Endodermal cell (in vitro differentiated cells): ENCODE data around the gene SYMPK. TPM values are rescaled to one million over a fixed set of nuclear protein-coding genes. Genes with fewer than 3 reads are reported as not detected.

Experiments
- DNase-seq: peaks from one replicate; pipeline ENCODE4 v3.0.0-alpha.2; 2017
- H3K27ac ChIP-seq: 2 replicates; pipeline ENCODE4 v1.5.1; 2013; ENCODE audit warnings: mild to moderate bottlenecking, low read depth, low read length, moderate library complexity
- H3K27me3 ChIP-seq: 2 replicates; pipeline ENCODE4 v1.6.1; 2013; ENCODE audit warnings: mild to moderate bottlenecking, low read length, moderate library complexity; ENCODE audit not compliant: insufficient read depth, control insufficient read depth, poor library complexity, severe bottlenecking
- H3K36me3 ChIP-seq: 2 replicates; pipeline ENCODE4 v1.7.0; 2013; ENCODE audit warnings: mild to moderate bottlenecking, low read length, moderate library complexity; ENCODE audit not compliant: control insufficient read depth, insufficient read depth
- H3K4me1 ChIP-seq: one replicate; pipeline ENCODE4 v1.7.0; 2013; ENCODE audit warnings: low read length; ENCODE audit not compliant: control insufficient read depth, insufficient read depth
- H3K4me3 ChIP-seq: 2 replicates; pipeline ENCODE4 v1.5.1; 2013; ENCODE audit warnings: mild to moderate bottlenecking, low read length, moderate library complexity
- H3K9ac ChIP-seq: 2 replicates; pipeline ENCODE4 v1.6.1; 2013; ENCODE audit warnings: mild to moderate bottlenecking, low read length, moderate library complexity; ENCODE audit not compliant: poor library complexity, severe bottlenecking; ENCODE audit errors: extremely low read depth
- H3K9me3 ChIP-seq: 2 replicates; pipeline ENCODE4 v1.6.1; 2013; ENCODE audit warnings: mild to moderate bottlenecking, low read length, moderate library complexity; ENCODE audit not compliant: control insufficient read depth
- H3K27ac Mint-ChIP-seq: 2 replicates; pipeline ENCODE4 v1.8.0; 2020; ENCODE audit warnings: mixed read lengths
- H3K27me3 Mint-ChIP-seq: 2 replicates; pipeline ENCODE4 v1.8.0; 2021; ENCODE audit warnings: mild to moderate bottlenecking, mixed read lengths; ENCODE audit not compliant: insufficient read depth
- H3K36me3 Mint-ChIP-seq: 2 replicates; pipeline ENCODE4 v1.8.0; 2020; ENCODE audit warnings: low read depth, mixed read lengths
- H3K4me1 Mint-ChIP-seq: 2 replicates; pipeline ENCODE4 v1.8.0; 2020; ENCODE audit warnings: mixed read lengths
- H3K4me3 Mint-ChIP-seq: 2 replicates; pipeline ENCODE4 v1.8.0; 2020; ENCODE audit warnings: mild to moderate bottlenecking, moderate library complexity, mixed read lengths
- H3K9me3 Mint-ChIP-seq: 2 replicates; pipeline ENCODE4 v1.8.0; 2020; ENCODE audit warnings: mild to moderate bottlenecking, mixed read lengths
- WGBS, 2 experiments: methylation state at CpG; one replicate each; pipeline versions ENCODE4 v1.1.5 to v1.1.7; 2013; ENCODE audit warnings: missing lambda C conversion rate in 2 of 2, mixed read lengths in 1 of 2; ENCODE audit not compliant: insufficient coverage in 1 of 2, insufficient read length in 1 of 2; 5-methylcytosine and 5-hydroxymethylcytosine counted together
- total RNA-seq, 2 donors: library from RNA; stranded (reverse); fragmentation: NEBNext Ultra II Directional in 1 of 2; extraction: Animal tissue kit (Norgen Biotek cat#: 25700) in 1 of 2; gene quantifications; 2 replicates in 1 of 2; 3 replicates in 1 of 2; pipeline ENCODE4 v1.2.1, GENCODE V29; 2021
- TF ChIP-seq, protein P1 (sequence below): fragments of 200-600 bp; sonication (generic); conservative IDR thresholded peaks from 2 replicates; pipeline ENCODE4 v1.5.0; 2021; ENCODE audit warnings: antibody characterized with exemption, mild to moderate bottlenecking

SYMPK gene
- total RNA-seq, 2 donors from 2014 or later = 104 to 119 TPM

DNA sequence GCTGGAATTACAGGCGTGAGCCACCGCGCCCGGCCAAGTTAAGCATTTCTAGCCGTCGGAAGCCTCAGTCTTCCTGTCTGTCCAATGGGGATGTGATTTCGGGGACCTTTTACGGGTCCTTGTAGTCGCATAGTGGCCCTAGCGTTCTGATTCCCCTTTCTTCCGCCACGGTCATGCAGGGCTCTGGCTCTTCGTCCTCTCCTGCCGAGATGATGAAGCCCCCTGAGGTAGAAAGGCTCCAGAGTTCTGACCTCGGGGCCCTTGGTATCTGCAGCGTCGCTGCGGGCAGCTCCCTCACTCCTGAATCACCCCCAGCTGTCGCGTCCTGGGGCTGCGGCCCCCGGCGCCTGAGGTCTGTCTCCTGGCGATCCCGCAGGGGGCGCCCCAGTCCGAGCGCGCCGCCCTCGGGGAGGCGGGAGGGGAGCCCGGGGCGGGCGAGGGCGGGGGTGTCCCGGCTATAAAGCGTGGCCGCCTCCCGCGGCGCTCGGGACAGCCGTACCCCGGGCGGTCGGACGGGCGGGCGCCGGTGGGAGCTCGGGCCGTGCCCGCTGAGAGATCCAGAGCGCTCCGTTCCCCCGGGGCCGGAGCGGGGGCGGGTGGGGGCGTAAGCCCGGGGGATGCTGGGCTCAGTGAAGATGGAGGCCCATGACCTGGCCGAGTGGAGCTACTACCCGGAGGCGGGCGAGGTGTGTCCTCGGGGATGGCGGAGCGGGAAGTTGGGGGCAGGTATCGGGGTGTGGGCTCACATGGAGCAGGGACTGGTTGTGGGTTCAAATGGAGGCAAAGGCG lies 1.1 kb upstream of the SYMPK start, which contains the start of gene FOXA3:
TSS of gene FOXA3 (plus strand) at position 487 of the 789 bp plus-strand sequence. CDS start at position 618, 131 bp downstream.
- Histone ChIP-seq H3K9me3 (no peaks in the 10 kb centered on the region), H3K4me1 (peaks cover 6% of the 10 kb centered on the region), H3K36me3 (peaks cover 19% of the 10 kb centered on the region), H3K27me3 (no peaks in the 10 kb centered on the region), H3K9ac (peak within 1 kb of the TSS; percentile 48), H3K4me3 (peak within 1 kb of the TSS; percentile 91), H3K27ac (no peak within 1 kb of the TSS)
- 2 to 8% methylated on average over 15 to 71 of the region's 71 CpGs for WGBS, 2 experiments
- Mint-ChIP-seq H3K4me1 (peaks cover 22% of the 10 kb centered on the region), H3K36me3 (peaks cover 28% of the 10 kb centered on the region), H3K27ac (peak within 1 kb of the TSS; percentile 99), H3K4me3 (peak within 1 kb of the TSS; percentile 100), H3K9me3 (no peaks in the 10 kb centered on the region), H3K27me3 (no peaks in the 10 kb centered on the region)
- DNase-seq = peak; percentile 90
- TF ChIP-seq, protein P1, sequence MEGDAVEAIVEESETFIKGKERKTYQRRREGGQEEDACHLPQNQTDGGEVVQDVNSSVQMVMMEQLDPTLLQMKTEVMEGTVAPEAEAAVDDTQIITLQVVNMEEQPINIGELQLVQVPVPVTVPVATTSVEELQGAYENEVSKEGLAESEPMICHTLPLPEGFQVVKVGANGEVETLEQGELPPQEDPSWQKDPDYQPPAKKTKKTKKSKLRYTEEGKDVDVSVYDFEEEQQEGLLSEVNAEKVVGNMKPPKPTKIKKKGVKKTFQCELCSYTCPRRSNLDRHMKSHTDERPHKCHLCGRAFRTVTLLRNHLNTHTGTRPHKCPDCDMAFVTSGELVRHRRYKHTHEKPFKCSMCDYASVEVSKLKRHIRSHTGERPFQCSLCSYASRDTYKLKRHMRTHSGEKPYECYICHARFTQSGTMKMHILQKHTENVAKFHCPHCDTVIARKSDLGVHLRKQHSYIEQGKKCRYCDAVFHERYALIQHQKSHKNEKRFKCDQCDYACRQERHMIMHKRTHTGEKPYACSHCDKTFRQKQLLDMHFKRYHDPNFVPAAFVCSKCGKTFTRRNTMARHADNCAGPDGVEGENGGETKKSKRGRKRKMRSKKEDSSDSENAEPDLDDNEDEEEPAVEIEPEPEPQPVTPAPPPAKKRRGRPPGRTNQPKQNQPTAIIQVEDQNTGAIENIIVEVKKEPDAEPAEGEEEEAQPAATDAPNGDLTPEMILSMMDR = peak; percentile 97

DNA sequence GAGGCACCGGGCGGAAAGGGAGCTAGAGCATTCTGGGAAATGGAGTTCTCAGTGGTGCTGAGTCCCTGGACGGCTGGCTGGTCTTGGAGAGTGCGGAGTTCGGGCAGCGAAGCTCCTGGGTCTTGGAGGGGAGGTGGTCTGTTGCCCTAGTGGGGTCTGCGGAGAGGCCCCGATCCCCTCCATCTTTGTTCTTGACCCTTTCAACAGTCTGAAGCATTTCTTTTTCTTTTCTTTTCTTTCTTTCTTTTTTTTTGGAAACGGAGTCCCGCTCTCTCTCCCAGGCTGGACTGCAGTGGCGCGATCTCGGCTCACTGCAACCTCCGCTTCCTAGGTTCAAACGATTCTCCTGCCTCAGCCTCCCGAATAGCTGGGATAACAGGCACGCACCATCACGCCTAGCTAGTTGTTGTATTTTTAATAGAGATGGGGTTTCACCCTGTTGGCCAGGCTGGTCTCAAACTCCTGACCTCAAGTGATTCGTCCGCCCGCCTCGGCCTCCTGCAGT lies 440 bp upstream of the SYMPK start:
- Histone ChIP-seq H3K36me3 (peaks cover 23% of the 10 kb centered on the region), H3K9ac (no peak overlapping the region), H3K4me1 (peaks cover 6% of the 10 kb centered on the region), H3K9me3 (no peaks in the 10 kb centered on the region), H3K27me3 (no peaks in the 10 kb centered on the region), H3K27ac (no peak overlapping the region), H3K4me3 (peak overlapping the region; percentile 91)
- Mint-ChIP-seq H3K36me3 (peaks cover 30% of the 10 kb centered on the region), H3K4me1 (peaks cover 22% of the 10 kb centered on the region), H3K9me3 (no peaks in the 10 kb centered on the region), H3K27ac (peak overlapping the region; percentile 99), H3K4me3 (peak overlapping the region; percentile 100), H3K27me3 (no peaks in the 10 kb centered on the region)
- TF ChIP-seq, protein P1 = no peak
- no peak for DNase-seq
- WGBS, 2 experiments = 14 to 22% methylated on average over 14 to 22 of the region's 22 CpGs

DNA sequence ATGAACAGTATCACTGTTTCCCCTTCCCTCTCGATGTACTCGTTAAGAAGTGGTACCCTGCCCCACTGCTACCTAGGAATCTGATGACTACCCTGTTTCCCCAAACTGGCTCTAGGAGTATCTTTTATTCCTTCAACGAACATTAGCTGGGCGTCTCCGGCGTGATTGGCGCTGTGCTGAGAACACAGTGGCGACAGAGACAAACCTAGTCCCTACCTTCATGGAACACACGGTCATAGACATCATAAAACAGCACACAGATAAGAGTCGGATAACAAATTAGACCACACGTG lies 730 bp downstream of the SYMPK start:
- no peaks in the 10 kb centered on the region for H3K27me3 Mint-ChIP-seq
- H3K4me3 ChIP-seq = peak overlapping the region; percentile 91
- peak overlapping the region; percentile 88 for H3K9ac ChIP-seq
- peak overlapping the region; percentile 99 for H3K27ac Mint-ChIP-seq
- H3K9me3 ChIP-seq = no peaks in the 10 kb centered on the region
- peaks cover 16% of the 10 kb centered on the region for H3K4me1 Mint-ChIP-seq
- no peak overlapping the region for H3K27ac ChIP-seq
- H3K36me3 ChIP-seq = peaks cover 23% of the 10 kb centered on the region
- H3K27me3 ChIP-seq = no peaks in the 10 kb centered on the region
- TF ChIP-seq, protein P1 = no peak
- H3K36me3 Mint-ChIP-seq = peaks cover 28% of the 10 kb centered on the region
- DNase-seq = no peak
- H3K4me1 ChIP-seq = peaks cover 6% of the 10 kb centered on the region
- 1 to 2% methylated on average over 11 of the region's 11 CpGs for WGBS, 2 experiments
- peak overlapping the region; percentile 100 for H3K4me3 Mint-ChIP-seq
- no peaks in the 10 kb centered on the region for H3K9me3 Mint-ChIP-seq
